AG04449 (cell line): ENCODE measurements around the gene HNF1A.

Experiments used
- CTCF ChIA-PET: fragments of 350-600 bp; formaldehyde crosslinking; extraction: SDS; loops from one replicate; lab custom pipeline; 2021; ENCODE audit warnings: antibody characterized with exemption; lab: Yijun Ruan, JAX
- POLR2A ChIA-PET: fragments of 400-600, 350-600 bp; formaldehyde crosslinking; extraction: SDS; loops from one replicate; lab custom pipeline; 2020; ENCODE audit warnings: antibody characterized with exemption, inconsistent platforms; lab: Yijun Ruan, JAX
- DNase-seq: peaks from one replicate; pipeline ENCODE4 v3.0.0-alpha.2; 2010; ENCODE audit warnings: low read depth, low spot score
- H3K4me3 ChIP-seq: 2 replicates; pipeline ENCODE4 v1.5.1; 2011; ENCODE audit warnings: low read depth, mild to moderate bottlenecking, control low read depth, low read length
- TF ChIP-seq, protein P1 (sequence below): IDR thresholded peaks from one replicate; pipeline ENCODE4 v1.5.1; 2011; ENCODE audit warnings: mild to moderate bottlenecking, moderate library complexity, low read length, control low read depth, inconsistent platforms; ENCODE audit not compliant: insufficient read depth; ENCODE audit errors: missing control alignments

HNF1A gene

GRCh38 chr12:121050725-121051124 lies 72.4 kb downstream of the HNF1A start:
- ChIA-PET CTCF (interaction anchor here (0.8 to 2.6 kb wide), 3 partner anchors 9 to 46 kb away, joined by 3 to 15 read pairs (median 9); no protein-coding TSS in a partner anchor), POLR2A (no interaction called here)
- no peak for DNase-seq
- TF ChIP-seq, protein P1, sequence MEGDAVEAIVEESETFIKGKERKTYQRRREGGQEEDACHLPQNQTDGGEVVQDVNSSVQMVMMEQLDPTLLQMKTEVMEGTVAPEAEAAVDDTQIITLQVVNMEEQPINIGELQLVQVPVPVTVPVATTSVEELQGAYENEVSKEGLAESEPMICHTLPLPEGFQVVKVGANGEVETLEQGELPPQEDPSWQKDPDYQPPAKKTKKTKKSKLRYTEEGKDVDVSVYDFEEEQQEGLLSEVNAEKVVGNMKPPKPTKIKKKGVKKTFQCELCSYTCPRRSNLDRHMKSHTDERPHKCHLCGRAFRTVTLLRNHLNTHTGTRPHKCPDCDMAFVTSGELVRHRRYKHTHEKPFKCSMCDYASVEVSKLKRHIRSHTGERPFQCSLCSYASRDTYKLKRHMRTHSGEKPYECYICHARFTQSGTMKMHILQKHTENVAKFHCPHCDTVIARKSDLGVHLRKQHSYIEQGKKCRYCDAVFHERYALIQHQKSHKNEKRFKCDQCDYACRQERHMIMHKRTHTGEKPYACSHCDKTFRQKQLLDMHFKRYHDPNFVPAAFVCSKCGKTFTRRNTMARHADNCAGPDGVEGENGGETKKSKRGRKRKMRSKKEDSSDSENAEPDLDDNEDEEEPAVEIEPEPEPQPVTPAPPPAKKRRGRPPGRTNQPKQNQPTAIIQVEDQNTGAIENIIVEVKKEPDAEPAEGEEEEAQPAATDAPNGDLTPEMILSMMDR = no peak
- H3K4me3 ChIP-seq = no peak overlapping the region
